Coronary artery (tissue), 2 donors: ENCODE measurements around the gene RMDN3.

Experiments used
- DNase-seq: peaks from one replicate; pipeline ENCODE4 v3.0.0-alpha.2; 2017; ENCODE audit warnings: low spot score
- H3K27ac ChIP-seq, 2 donors: fragments of 200-600 bp; sonication (generic); one replicate each; pipeline ENCODE4 v1.5.1; 2016 to 2019
- H3K4me3 ChIP-seq: fragments of 200-600 bp; sonication (generic); 2 replicates; pipeline ENCODE4 v1.5.1; 2016; ENCODE audit warnings: mild to moderate bottlenecking, moderate library complexity
- TF ChIP-seq, protein P1 (sequence below): fragments of 200-600 bp; sonication (generic); IDR thresholded peaks from one replicate; pipeline ENCODE4 v1.5.1; 2019; ENCODE audit warnings: antibody characterized with exemption

The RMDN3 gene

DNA sequence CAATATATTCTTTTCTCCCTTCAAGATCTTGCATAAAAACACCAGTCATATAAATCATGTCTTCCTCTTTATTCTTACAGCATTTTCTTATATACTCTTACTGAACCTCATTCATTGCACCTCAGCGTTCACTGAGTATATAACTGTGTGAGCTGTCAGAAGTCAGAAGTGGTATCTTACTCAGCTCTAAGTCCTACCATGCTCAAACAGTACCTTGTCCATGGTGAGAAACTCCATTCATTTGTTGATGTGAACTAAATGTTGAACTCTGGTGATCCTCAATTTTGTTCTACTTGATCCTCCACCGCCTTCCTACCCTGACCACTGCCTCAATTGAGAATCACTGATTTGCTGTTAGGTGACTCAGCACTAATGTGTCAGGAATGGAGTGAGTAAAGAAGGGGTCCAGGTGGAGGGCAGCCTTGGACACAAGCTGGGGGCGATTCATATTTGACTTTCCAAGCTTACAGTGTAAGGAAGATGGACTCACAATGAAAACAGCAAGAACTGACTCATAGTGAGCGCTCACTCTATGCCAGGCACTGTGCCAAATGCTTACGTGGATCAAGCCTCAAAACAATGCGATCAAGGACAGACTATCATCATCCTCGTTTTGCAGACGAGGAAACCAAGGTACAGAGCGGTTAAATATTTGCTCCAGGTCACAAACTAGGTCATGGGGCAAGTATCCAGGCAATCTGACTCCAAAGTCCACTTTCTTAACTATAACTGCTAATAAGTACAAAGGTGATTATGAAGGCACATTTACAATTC, 38.3 kb upstream of the RMDN3 start:
- no peak overlapping the region for H3K4me3 ChIP-seq
- H3K27ac ChIP-seq, result no peak overlapping the region
- TF ChIP-seq, protein P1, sequence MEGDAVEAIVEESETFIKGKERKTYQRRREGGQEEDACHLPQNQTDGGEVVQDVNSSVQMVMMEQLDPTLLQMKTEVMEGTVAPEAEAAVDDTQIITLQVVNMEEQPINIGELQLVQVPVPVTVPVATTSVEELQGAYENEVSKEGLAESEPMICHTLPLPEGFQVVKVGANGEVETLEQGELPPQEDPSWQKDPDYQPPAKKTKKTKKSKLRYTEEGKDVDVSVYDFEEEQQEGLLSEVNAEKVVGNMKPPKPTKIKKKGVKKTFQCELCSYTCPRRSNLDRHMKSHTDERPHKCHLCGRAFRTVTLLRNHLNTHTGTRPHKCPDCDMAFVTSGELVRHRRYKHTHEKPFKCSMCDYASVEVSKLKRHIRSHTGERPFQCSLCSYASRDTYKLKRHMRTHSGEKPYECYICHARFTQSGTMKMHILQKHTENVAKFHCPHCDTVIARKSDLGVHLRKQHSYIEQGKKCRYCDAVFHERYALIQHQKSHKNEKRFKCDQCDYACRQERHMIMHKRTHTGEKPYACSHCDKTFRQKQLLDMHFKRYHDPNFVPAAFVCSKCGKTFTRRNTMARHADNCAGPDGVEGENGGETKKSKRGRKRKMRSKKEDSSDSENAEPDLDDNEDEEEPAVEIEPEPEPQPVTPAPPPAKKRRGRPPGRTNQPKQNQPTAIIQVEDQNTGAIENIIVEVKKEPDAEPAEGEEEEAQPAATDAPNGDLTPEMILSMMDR, result no peak
- DNase-seq, result no peak

DNA sequence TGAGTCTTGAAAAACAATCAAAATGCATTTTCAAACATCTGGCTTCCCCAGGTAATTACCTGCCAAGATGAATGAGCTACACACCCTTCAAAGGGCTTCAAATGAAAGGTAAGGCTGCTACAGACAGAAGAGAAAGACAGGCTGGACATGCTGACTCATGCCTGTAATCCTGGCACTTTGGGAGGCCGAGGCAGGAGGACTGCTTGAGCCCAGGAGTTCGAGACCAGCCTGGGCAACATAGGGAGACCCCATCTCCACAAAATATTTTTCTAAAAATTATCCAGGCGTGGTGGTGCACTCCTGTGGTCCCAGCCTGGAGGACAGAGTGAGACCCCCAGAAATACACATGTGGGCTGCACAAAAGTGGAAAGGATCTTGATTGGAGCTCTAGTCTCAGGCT, 37.3 kb upstream of the RMDN3 start:
- DNase-seq, result no peak
- Histone ChIP-seq H3K4me3 (no peak overlapping the region), H3K27ac (no peak overlapping the region)
- TF ChIP-seq, protein P1, result no peak

DNA sequence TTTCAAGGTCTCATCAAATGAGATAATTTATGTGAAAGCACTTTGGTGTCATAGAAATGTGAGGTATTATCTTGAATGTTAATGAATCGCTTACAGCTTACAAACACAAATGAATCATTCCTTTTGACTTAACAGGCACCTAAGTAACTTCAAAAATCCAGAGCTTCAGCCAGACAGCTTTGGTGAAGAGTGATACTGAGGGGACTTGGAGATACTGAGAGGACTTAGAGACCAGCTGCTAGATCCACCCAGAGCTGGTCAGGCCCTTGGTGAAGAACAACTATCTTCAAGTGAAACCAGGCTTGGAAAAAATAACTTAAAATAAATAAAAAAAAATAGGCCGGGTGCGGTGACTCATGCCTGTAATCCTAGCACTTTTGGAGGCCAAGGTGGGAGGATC, 35.7 kb upstream of the RMDN3 start:
- DNase-seq, result no peak
- Histone ChIP-seq H3K4me3 (no peak overlapping the region), H3K27ac (no peak overlapping the region)
- TF ChIP-seq, protein P1, result no peak

DNA sequence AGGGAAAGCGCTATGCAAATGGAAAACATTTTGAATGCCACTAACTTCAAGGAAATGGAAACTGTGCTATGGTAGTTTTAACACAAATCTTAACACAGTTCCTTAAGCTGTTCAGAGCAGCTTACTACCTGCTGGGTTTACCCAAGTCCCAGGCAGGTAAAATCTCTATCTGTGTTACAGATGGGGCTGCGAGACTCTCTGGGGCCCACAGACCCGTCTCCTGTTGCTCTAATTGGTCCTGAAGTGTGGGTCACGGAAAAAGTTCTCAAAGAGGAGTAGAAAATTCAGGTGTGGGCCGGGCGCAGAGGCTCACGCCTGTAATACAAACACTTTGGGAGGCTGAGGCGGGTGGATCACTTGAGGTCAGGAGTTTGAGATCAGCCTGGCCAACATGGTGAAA, 34.9 kb upstream of the RMDN3 start:
- TF ChIP-seq, protein P1, result no peak
- no peak overlapping the region for H3K4me3 ChIP-seq
- no peak for DNase-seq
- H3K27ac ChIP-seq, result no peak overlapping the region

DNA sequence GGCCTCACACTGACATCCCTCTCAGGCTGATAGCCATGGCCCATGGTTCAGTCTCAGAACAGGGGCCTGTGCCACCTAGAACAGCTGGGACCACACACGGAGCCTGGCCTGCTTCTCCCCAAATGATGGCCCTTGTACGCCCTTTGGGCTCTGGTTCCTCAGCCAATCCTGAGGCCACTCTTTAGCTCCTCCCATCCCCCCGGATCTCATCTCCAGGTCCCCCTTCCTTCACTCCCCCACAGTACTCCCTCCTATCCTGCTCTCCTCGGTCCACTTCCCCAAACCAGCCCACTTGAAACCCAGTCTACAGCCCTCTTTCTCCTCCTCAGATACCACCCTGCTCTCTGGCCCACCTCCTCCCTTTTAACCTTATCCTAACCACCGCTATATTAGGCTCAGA, 34.1 kb upstream of the RMDN3 start:
- H3K27ac ChIP-seq, result no peak overlapping the region
- no peak overlapping the region for H3K4me3 ChIP-seq
- DNase-seq, result no peak
- TF ChIP-seq, protein P1, result no peak

DNA sequence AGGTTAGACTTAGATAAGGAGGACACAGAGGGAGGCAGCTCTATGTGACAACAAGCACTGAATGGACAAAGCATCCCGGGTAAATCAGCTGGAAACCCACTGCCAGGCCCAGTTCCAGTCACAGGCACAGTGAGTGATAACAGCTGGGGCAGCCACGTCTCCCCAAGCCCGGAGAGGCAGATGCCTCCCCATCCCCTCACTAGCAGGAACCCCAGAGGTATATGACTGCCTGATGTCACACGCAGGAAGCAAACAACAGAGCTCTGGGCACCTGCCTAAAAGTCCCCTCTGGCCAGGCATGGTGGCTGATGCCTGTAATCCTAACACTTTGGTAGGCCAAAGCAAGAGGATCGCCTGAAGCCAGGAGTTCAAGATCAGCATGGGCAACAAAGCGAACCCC, 32.9 kb upstream of the RMDN3 start:
- Histone ChIP-seq H3K4me3 (no peak overlapping the region), H3K27ac (no peak overlapping the region)
- DNase-seq, result no peak
- TF ChIP-seq, protein P1, result no peak

DNA sequence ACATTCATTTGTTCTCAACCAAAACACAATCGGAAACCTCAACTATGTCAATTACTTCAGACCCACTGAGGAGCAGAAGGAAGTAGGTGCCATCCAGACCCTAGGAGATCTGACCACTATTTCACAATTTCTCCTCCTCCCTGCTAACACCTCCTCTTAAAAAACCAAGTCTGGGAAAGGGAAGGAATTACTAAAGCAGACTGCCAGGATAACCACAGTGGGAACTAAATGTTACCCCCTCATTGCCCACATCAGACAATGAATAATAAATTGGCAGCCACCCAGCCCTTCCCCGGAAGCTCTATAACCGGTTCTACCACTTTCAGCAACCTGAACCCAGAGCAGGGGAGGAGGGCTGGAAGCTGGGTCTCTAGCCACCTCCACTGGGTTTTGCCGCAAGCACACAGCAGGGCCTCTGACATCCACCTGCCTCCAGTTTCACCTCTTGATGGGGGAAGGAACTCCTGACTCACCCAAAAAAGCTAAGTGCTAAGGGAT, 32.3 kb upstream of the RMDN3 start:
- Histone ChIP-seq H3K27ac (peak overlapping the region in 1 of 2 donors; percentile 36), H3K4me3 (no peak overlapping the region)
- TF ChIP-seq, protein P1, result no peak
- no peak for DNase-seq
